GM23248 (cell line): ENCODE measurements around the gene PRKCE. TPM values are rescaled to one million over a fixed set of nuclear protein-coding genes. Genes with fewer than 3 reads are reported as not detected.

Experiments used
- DNase-seq: peaks from one replicate; pipeline ENCODE4 v3.0.0-alpha.2; 2015
- H2AFZ ChIP-seq: fragments of 200-600 bp; sonication (generic); 2 replicates; pipeline ENCODE4 v1.6.1; 2016; ENCODE audit warnings: antibody characterized with exemption
- H3F3A ChIP-seq: fragments of 200-600 bp; sonication (generic); 2 replicates; pipeline ENCODE4 v1.6.1; 2016; ENCODE audit warnings: mild to moderate bottlenecking, antibody characterized with exemption, mixed run types; ENCODE audit not compliant: insufficient read depth
- H3K27ac ChIP-seq: fragments of 200-600 bp; sonication (generic); 2 replicates; pipeline ENCODE4 v1.5.1; 2016; ENCODE audit warnings: mild to moderate bottlenecking
- H3K27me3 ChIP-seq: fragments of 200-600 bp; sonication (generic); replicated peaks from 2 replicates; pipeline ENCODE4 v1.6.1; 2016; ENCODE audit warnings: mild to moderate bottlenecking; ENCODE audit not compliant: insufficient read depth
- H3K36me3 ChIP-seq: fragments of 200-600 bp; sonication (generic); 2 replicates; pipeline ENCODE4 v1.6.1; 2016; ENCODE audit warnings: low read depth, mild to moderate bottlenecking
- H3K4me1 ChIP-seq: fragments of 200-600 bp; sonication (generic); 2 replicates; pipeline ENCODE4 v1.6.1; 2016; ENCODE audit warnings: mild to moderate bottlenecking; ENCODE audit not compliant: insufficient read depth
- H3K4me2 ChIP-seq: fragments of 200-600 bp; sonication (generic); one replicate; pipeline ENCODE4 v1.6.1; 2016; ENCODE audit warnings: mild to moderate bottlenecking; ENCODE audit not compliant: unreplicated experiment
- H3K4me3 ChIP-seq: fragments of 200-600 bp; sonication (generic); 2 replicates; pipeline ENCODE4 v1.5.1; 2016; ENCODE audit warnings: mild to moderate bottlenecking
- H3K79me2 ChIP-seq: fragments of 200-600 bp; sonication (generic); 2 replicates; pipeline ENCODE4 v1.6.1; 2016; ENCODE audit warnings: mild to moderate bottlenecking; ENCODE audit not compliant: insufficient read depth
- H3K9ac ChIP-seq: fragments of 200-600 bp; sonication (generic); 2 replicates; pipeline ENCODE4 v1.6.1; 2016; ENCODE audit warnings: mild to moderate bottlenecking
- H3K9me2 ChIP-seq: fragments of 200-600 bp; sonication (generic); 2 replicates; pipeline ENCODE4 v1.6.1; 2016; ENCODE audit warnings: mixed run types, mild to moderate bottlenecking, moderate library complexity; ENCODE audit not compliant: insufficient read depth
- H3K9me3 ChIP-seq: fragments of 200-600 bp; sonication (generic); one replicate; pipeline ENCODE4 v1.6.1; 2017; ENCODE audit warnings: low read depth
- H4K20me1 ChIP-seq: fragments of 200-600 bp; sonication (generic); 2 replicates; pipeline ENCODE4 v1.6.0; 2016; ENCODE audit not compliant: insufficient read depth
- EZH2 ChIP-seq: fragments of 200-600 bp; sonication (generic); IDR thresholded peaks from 2 replicates; pipeline ENCODE4 v1.6.1; 2018; ENCODE audit warnings: antibody characterized with exemption, mild to moderate bottlenecking; ENCODE audit not compliant: insufficient read depth, poor library complexity, severe bottlenecking
- EZH2phosphoT487 ChIP-seq: fragments of 200-600 bp; sonication (generic); IDR thresholded peaks from 2 replicates; pipeline ENCODE4 v1.6.1; 2018; ENCODE audit warnings: antibody characterized with exemption, moderate library complexity, mild to moderate bottlenecking, low read depth; ENCODE audit not compliant: insufficient read depth
- WGBS, 2 experiments: methylation state at CpG; one replicate each; pipeline ENCODE4 v1.1.6; 2015 to 2017; ENCODE audit warnings: low lambda C conversion rate in 2 of 2, low coverage in 1 of 2; ENCODE audit errors: missing lambda C conversion rate in 2 of 2; 5-methylcytosine and 5-hydroxymethylcytosine counted together
- in situ Hi-C: fragments of 300-500 bp; cut with MboI; formaldehyde crosslinking; loops from 2 replicates; pipeline ENCODE4 v1.15.0; 2020
- polyA plus RNA-seq: library from polyadenylated mRNA; unstranded; fragments of >200 nt; fragmentation: Nextera tagmentation; extraction: Ambion mirVana; gene quantifications from 2 replicates; pipeline ENCODE4 v1.2.1, GENCODE V29; 2016
- total RNA-seq: library from RNA; depleted of rRNA; stranded (reverse); fragments of >200 nt; shearing (Covaris generic); gene quantifications from 2 replicates; pipeline ENCODE4 v1.2.3, GENCODE V29; 2014

PRKCE gene
- total and polyA plus RNA-seq, 2 experiments from 2014 or later, result 5.9 to 7.0 TPM

- peak; percentile 49 for DNase-seq
- in situ Hi-C loops, result no loop called here
- no peaks in the 10 kb centered on the region; the same call in 1 of the 2 replicates for H3K79me2 ChIP-seq
- 0 out of 2 replicates have a peak, but pooled peaks cover 3% of the 10 kb centered on the region for H3F3A ChIP-seq
- TF ChIP-seq EZH2 (no peak), EZH2phosphoT487 (no peak)
- H3K27ac ChIP-seq, result 0 out of 2 replicates have a peak overlapping the region, but pooled peaks have one; percentile 7
- H3K9ac ChIP-seq, result no peak overlapping the region
- peak overlapping the region; percentile 14 for H3K4me2 ChIP-seq
- H3K9me3 ChIP-seq, result no peaks in the 10 kb centered on the region
- no peak overlapping the region for H2AFZ ChIP-seq
- H3K4me3 ChIP-seq, result no peak overlapping the region
- no peaks in the 10 kb centered on the region for H3K27me3 ChIP-seq
- no peaks in the 10 kb centered on the region for H3K9me2 ChIP-seq
- H4K20me1 ChIP-seq, result no peaks in the 10 kb centered on the region
- H3K36me3 ChIP-seq, result no peaks in the 10 kb centered on the region
- H3K4me1 ChIP-seq, result peaks cover 38% of the 10 kb centered on the region
- WGBS, 2 experiments, result 23 to 27% methylated on average over 2 of the region's 2 CpGs
These were observed 233.7 kb downstream of the PRKCE start for GRCh38 chr2:45885171-45885621.

- no peak for DNase-seq
- Histone ChIP-seq H3F3A (0 out of 2 replicates have a peak, but pooled peaks cover 3% of the 10 kb centered on the region), H4K20me1 (no peaks in the 10 kb centered on the region), H3K27ac (no peak overlapping the region), H3K79me2 (peaks cover 7% of the 10 kb centered on the region; the same call in 1 of the 2 replicates), H3K9ac (no peak overlapping the region), H2AFZ (no peak overlapping the region), H3K4me3 (no peak overlapping the region), H3K9me3 (no peaks in the 10 kb centered on the region), H3K36me3 (no peaks in the 10 kb centered on the region), H3K4me2 (no peak overlapping the region), H3K4me1 (peaks cover 38% of the 10 kb centered on the region), H3K9me2 (no peaks in the 10 kb centered on the region), H3K27me3 (no peaks in the 10 kb centered on the region)
- in situ Hi-C loops, result no loop called here
- no peak for TF ChIP-seq EZH2
- TF ChIP-seq EZH2phosphoT487, result no peak
- WGBS, 2 experiments, result 73 to 76% methylated on average over 3 of the region's 3 CpGs
These were observed 234.7 kb downstream of the PRKCE start for GRCh38 chr2:45886171-45886663.

- H3K9me3 ChIP-seq, result no peaks in the 10 kb centered on the region
- H4K20me1 ChIP-seq, result no peaks in the 10 kb centered on the region
- no peak overlapping the region for H2AFZ ChIP-seq
- peaks cover 24% of the 10 kb centered on the region; the same call in 1 of the 2 replicates for H3K79me2 ChIP-seq
- no peak for TF ChIP-seq EZH2
- TF ChIP-seq EZH2phosphoT487, result no peak
- 0 out of 2 replicates have a peak, but pooled peaks cover 3% of the 10 kb centered on the region for H3F3A ChIP-seq
- 0 out of 2 replicates have a peak overlapping the region, but pooled peaks have one; percentile 3 for H3K27ac ChIP-seq
- no peaks in the 10 kb centered on the region for H3K27me3 ChIP-seq
- H3K4me3 ChIP-seq, result no peak overlapping the region
- no peaks in the 10 kb centered on the region for H3K9me2 ChIP-seq
- in situ Hi-C loops, result no loop called here
- H3K9ac ChIP-seq, result no peak overlapping the region
- peaks cover 29% of the 10 kb centered on the region for H3K4me1 ChIP-seq
- no peaks in the 10 kb centered on the region for H3K36me3 ChIP-seq
- H3K4me2 ChIP-seq, result peak overlapping the region; percentile 32
- peak; percentile 75 for DNase-seq
- 19 to 34% methylated on average over 3 of the region's 3 CpGs for WGBS, 2 experiments
These were observed 236.7 kb downstream of the PRKCE start for GRCh38 chr2:45888167-45888566.

- 0 out of 2 replicates have a peak, but pooled peaks cover 3% of the 10 kb centered on the region for H3F3A ChIP-seq
- no peak overlapping the region for H3K27ac ChIP-seq
- no peaks in the 10 kb centered on the region for H3K9me3 ChIP-seq
- in situ Hi-C loops, result no loop called here
- no peaks in the 10 kb centered on the region for H4K20me1 ChIP-seq
- H3K79me2 ChIP-seq, result peaks cover 24% of the 10 kb centered on the region; the same call in 1 of the 2 replicates
- no peak overlapping the region for H3K9ac ChIP-seq
- DNase-seq, result no peak
- H3K4me3 ChIP-seq, result no peak overlapping the region
- no peaks in the 10 kb centered on the region for H3K9me2 ChIP-seq
- no peaks in the 10 kb centered on the region for H3K27me3 ChIP-seq
- no peaks in the 10 kb centered on the region for H3K36me3 ChIP-seq
- H3K4me2 ChIP-seq, result peak overlapping the region; percentile 27
- peaks cover 28% of the 10 kb centered on the region for H3K4me1 ChIP-seq
- no peak overlapping the region for H2AFZ ChIP-seq
- 80 to 81% methylated on average over 4 of the region's 4 CpGs for WGBS, 2 experiments
- TF ChIP-seq EZH2 (no peak), EZH2phosphoT487 (no peak)
These were observed 237.2 kb downstream of the PRKCE start for GRCh38 chr2:45888641-45889040.
